Renal cortex interstitium (tissue), 11 donors: Measurements from ENCODE around the gene ST6GALNAC4. TPM values are rescaled to one million over a fixed set of nuclear protein-coding genes. Genes with fewer than 3 reads are reported as not detected.
"Not testable (repeated sequence)": the region's sequence is repeated elsewhere in the genome, so short reads cannot be mapped to it uniquely, and the experiment has no call there.

Experiments
- DNase-seq, 11 donors: peaks; one replicate each; pipeline ENCODE4 v3.0.0-alpha.2; 2013; ENCODE audit warnings: low read depth in 9 of 11, low spot score in 4 of 11; ENCODE audit errors: extremely low read depth in 1 of 11
- polyA plus RNA-seq, 3 donors: library from polyadenylated mRNA; unstranded; fragments of 120-200 nt; gene quantifications; one replicate each; pipeline ENCODE4 v1.2.1, GENCODE V29; 2013; ENCODE audit not compliant: insufficient read length in 3 of 3

ST6GALNAC4 gene
- polyA plus RNA-seq, 3 donors = 9.8 to 16.3 (median 13.1) TPM

- no peak for DNase-seq
Observed at GRCh38 chr9:127903557-127904475, 13.0 kb downstream of the ST6GALNAC4 start.

GRCh38 chr9:127899128-127899943 is 17.5 kb downstream of the ST6GALNAC4 start, which contains the start of gene ST6GALNAC6:
ST6GALNAC6 (minus strand) TSS chr9:127899603; CDS start chr9:127897981, 1,622 bp downstream.
- peak in 4 of 11 donors; percentile 74 to 80 (median 78) for DNase-seq

DNA sequence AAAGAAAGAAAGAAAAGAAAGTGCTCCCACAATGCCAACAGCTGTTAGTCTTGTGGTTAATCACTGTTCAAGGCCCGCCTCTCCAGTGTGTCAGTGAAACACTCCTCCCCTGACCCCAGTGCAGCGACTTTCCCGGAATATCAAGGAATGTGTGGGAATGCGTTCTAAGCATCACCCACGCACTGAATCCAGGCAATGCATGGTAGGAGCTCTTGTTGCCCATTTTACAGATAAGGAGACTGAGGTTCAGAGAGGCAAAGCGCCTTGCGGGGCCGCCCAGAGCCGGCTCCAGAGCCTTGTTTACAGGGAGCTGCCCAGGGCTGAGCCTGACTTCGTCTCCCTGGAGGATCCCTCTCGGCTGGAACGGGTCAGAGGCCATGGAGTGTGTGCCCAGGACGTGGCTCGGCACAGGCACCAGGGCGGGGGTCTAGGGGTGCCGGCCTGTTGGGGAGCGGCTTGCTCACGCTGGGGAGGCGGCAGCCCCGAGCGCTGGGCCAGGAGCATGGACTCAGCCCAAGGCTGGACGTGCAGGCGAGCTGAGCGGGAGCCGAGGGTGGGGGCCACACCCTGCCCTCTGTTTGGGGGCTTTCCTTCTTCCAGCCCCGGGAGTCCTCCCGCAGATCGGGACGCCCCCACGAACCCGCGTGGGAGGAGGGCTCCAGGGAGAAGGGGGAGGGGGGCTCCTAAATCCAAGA is 18.3 kb downstream of the ST6GALNAC4 start:
- DNase-seq = peak in 1 of 11 donors; percentile 78

DNA sequence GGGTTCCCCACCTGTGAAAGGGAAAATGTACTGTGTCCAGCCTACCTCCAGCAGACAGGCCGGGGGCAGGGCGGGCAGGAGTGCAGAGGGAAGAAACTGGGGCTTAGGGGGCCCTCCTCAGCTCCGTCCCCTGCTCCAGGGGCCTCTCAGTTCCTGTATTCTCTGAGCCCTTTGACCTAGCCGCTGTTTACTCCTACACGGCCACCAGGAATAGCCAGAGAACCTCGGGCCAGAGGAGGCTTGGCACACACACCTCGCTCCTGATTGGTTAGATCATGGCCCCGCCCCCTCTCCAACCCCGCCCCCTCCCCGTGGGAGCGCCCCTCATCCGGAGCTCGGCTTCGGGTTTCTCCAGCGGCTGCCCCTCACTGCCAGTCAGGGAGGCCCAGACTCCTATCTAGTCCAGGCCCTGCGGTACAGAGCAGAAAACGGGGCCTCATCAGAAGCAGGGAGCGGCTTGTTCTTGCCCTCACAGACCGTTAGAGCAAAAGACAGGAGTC is 19.6 kb downstream of the ST6GALNAC4 start:
- peak in 6 of 11 donors; percentile 68 to 81 (median 77) for DNase-seq

DNA sequence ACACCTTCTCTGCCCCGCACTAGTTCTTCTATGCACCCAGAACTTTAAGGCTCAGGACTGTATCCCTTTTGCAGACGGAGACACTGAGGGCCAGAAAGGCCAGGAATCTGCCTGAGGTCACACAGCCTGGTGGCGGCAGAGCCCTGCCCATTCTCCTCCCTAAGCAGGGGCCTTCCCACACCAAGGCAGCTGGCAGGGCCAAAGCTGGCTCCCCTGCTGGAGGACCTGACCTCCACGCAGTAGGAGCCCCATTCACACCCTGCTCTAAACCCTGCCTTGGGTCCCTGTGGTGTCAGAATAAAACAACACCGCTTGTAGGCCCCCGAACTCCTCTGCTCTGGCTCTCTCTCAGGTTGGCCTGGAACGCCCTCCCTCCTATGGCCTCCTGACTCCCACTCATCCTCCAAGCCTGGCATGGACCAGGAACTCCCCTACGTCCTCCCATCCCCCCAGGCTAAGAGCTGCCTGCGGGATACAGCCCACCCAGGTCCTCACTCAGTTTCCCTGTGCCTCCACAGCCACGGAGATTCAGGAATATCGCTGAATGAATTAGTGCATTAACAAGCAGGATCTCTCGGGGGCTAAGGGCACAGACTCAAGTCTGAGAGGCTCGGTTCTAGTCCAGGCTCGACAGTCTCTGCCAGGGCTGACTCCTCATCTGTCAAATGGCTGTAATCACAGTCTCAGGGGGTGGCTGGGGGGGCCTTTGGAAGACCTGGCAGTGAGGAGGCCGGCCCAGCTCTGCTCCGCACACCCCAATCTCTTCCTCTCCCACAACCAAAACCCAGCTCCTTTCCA is 20.2 kb downstream of the ST6GALNAC4 start:
- DNase-seq = no peak

DNA sequence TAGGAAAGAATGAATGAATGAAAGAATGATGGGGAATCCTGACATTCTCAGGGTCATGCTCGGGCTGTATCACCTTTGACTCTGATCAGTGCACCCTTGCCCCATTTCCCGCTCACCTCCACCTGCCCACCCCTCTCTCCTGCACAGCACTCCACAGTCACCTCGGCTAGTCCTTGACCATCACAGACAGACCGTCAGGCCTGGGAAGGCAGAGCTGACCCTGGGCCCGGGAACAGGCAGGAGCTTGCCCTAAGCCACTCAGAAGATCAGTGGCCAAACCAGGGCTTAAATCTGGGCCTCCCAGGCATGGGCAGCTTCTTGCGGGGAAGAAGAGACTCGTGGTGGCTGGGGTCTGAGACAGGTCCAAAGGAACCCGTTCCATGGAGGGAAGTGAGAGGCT is 21.0 kb downstream of the ST6GALNAC4 start:
- DNase-seq = no peak

DNA sequence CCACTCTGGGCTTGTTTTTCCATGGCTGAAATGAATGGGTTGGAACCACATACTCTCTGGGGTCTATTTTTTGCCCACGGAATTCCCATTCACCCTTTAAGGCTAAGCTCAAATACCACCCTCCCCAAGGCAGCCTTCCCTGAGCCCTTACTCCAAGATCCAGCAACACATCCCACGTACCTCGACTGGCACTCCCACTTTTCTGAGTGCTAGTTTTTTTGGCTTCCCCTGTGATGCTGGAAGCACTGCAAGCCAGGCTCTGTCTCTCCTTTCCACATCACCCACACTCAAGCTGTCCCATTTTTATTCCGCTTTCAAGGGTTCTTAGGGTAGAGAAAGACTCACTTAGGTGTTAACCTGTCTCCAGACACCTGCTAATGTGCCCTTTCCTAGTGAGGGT is 23.4 kb downstream of the ST6GALNAC4 start:
- no peak for DNase-seq

GRCh38 chr9:127892831-127893230 is 24.0 kb downstream of the ST6GALNAC4 start:
- DNase-seq = no peak

- no peak for DNase-seq
Observed at GRCh38 chr9:127890053-127890452, 26.8 kb downstream of the ST6GALNAC4 start.

- no peak for DNase-seq
Observed at GRCh38 chr9:127887792-127888191, 29.0 kb downstream of the ST6GALNAC4 start.

DNA sequence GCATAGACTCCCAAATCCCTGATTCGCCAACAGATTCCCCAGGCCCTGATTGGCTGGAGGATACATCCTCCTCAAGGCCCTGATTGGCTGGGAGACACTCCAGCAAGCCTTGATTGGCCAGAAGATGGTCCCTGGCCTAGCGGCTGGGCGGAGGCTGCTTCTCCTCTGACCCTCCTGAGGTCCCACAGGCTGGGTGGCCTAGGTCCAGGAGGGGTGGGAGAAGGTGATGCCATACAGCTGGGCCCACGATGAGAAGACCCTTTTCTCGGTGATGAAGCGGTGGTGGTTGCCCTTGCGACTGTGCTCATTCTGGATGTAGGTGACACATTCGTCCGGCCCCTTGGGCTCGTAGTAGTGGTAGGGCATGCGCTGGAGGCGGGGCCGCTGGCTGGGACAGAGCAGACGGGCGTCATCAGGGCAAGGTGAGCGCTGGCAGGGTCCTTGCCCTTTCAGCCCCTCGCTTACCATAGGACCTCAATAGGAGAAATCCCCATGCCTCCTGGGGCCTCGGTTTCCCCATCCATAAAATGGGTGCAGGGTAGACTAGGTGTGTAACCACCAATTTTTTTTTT is 30.4 kb downstream of the ST6GALNAC4 start:
- DNase-seq = no peak

DNA sequence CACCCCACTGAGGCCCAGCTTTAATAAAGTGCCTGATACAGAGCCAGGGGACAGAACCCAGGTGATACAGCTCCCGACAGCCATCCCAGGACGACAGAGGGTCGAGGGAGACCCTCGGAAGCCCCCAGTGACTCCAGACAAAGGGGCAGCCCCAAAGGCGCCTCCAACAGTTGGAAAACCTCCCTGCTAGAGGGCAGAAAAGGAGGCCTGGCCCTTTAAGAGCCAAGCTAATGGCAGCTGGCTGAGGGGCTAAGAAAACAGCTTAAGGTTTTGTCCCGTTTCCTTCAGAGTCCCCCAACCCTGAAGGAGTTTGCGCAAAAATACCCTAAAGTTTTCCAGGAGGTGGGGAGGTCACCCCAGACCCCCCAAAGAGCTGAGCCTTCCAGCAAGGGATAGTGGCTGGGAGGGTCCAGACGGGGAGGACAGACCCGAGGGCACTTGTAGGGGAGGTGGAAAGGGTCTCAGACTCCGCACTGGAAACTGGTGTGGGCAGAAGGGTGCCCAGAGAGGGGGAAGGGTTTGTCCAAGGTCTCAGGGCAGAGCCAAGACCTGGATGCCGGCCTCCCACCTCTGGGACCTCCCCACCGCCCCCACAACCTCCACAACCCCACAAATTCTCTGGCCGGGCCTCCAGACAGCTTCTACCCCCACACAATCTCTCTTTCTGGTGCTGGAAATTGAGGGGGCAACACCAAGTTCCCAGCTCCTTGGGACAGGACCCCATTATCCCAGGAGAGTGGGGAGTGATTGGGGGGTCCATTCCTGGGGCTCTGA is 31.1 kb downstream of the ST6GALNAC4 start:
- no peak for DNase-seq

- DNase-seq = no peak
Observed at GRCh38 chr9:127884976-127885490, 31.8 kb downstream of the ST6GALNAC4 start.

DNA sequence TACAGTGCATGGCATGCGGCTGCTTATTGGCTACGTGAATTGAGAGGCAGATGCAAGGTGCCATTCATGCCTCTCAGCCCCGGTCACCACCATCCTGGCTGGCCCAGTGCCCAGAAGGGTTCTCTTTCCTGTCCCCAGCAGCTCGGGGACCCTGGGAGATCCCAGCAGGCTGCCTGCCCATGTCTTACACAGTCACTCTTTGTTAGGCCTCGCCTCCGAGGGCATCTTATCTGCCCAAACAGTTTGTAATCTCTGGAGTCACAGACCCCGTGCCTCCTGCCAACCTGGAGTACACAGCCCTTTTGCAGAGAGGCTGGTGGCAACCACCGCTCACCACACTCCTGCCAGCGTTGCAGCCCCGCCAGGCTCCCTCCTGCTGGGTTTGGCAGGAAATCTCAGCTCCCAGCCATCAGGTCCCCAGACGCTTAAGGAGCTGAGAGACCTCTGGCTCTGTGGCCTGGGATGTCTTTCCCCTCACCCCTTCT is 32.4 kb downstream of the ST6GALNAC4 start:
- DNase-seq = no peak

DNA sequence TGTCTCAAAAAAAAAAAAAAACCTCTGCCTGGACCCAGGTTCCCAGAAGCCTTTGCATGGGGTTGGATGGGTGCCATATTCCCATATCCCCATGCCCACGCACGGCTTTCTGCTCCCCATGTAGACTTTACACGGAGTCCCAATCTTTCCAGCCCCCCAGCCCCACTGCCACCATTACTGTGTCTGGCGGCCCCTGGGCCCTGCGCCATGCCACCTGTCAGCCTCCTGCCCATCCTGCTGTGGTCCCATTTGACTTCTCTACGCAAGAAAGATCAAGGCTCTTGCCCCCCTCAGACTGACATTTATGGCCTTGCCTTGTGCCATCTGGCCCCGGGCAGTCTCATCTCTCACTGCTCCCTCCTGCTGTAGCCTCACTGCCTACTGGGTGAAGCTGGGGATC is 32.9 kb downstream of the ST6GALNAC4 start:
- DNase-seq = no peak

DNA sequence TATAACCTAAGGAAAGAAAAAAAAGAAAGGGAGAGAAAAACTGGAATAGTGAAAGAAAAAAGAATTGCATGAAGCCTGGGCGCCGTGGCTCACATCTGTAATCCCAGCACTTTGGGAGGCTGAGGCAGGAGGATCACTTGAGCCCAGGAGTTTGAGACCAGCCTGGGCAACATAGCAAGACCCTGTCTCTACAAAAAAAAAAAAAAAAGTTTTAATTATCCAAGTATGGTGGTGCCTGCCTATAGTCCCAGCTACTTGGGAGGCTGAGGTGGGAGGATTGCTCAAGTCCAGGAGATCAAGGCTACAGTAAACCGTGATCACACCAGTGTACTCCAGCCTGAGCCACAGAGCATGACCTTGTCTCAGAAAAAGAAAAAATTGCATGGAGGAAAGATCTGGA is 35.1 kb downstream of the ST6GALNAC4 start:
- not testable (repeated sequence) for DNase-seq

GRCh38 chr9:127880143-127880542 is 36.7 kb downstream of the ST6GALNAC4 start:
- no peak for DNase-seq
